HL-60 (cell line): ENCODE measurements around the gene TMEM117.

Source experiments
- DNase-seq, 2 experiments: peaks; one replicate each; pipeline ENCODE4 v3.0.0-alpha.2; 2010 to 2020; ENCODE audit warnings: low read depth in 1 of 2, low spot score in 1 of 2
- H3K27ac ChIP-seq: fragments of 250-450 bp; sonication (Bioruptor Pico); replicated peaks from 2 replicates; pipeline ENCODE4 v1.5.1; 2020; ENCODE audit warnings: mild to moderate bottlenecking, moderate library complexity
- H3K27me3 ChIP-seq: fragments of 250-450 bp; sonication (Bioruptor Pico); 2 replicates; pipeline ENCODE4 v1.5.1; 2021; ENCODE audit warnings: mild to moderate bottlenecking, moderate library complexity; ENCODE audit not compliant: insufficient read depth, poor library complexity, severe bottlenecking
- H3K4me3 ChIP-seq: replicated peaks from 2 replicates; pipeline ENCODE4 v1.5.1; 2011; ENCODE audit warnings: mild to moderate bottlenecking, control low read depth, low read length; ENCODE audit not compliant: insufficient read depth
- CTCF ChIP-seq: IDR thresholded peaks from one replicate; pipeline ENCODE4 v1.5.1; 2011; ENCODE audit warnings: low read length, control low read depth, inconsistent platforms; ENCODE audit not compliant: insufficient read depth
- GABPA ChIP-seq: IDR thresholded peaks from 2 replicates; pipeline ENCODE4 v1.6.1; 2012; ENCODE audit warnings: low read depth
- POLR2AphosphoS5 ChIP-seq: IDR thresholded peaks from 2 replicates; pipeline ENCODE4 v1.6.1; 2012; ENCODE audit warnings: low read depth
- REST ChIP-seq: IDR thresholded peaks from 2 replicates; pipeline ENCODE4 v1.6.1; 2012; ENCODE audit warnings: low read depth; ENCODE audit not compliant: insufficient replicate concordance
- SPI1 ChIP-seq: IDR thresholded peaks from 2 replicates; pipeline ENCODE4 v1.6.1; 2012; ENCODE audit warnings: low read depth, mild to moderate bottlenecking, borderline replicate concordance

Gene TMEM117

GRCh38 chr12:44347145-44347544 is 511.3 kb downstream of the TMEM117 start:
- TF ChIP-seq GABPA (no peak), SPI1 (no peak), REST (no peak), CTCF (no peak), POLR2AphosphoS5 (no peak)
- H3K27ac ChIP-seq: no peak overlapping the region
- H3K4me3 ChIP-seq: no peak overlapping the region
- DNase-seq: no peak
- no peaks in the 10 kb centered on the region for H3K27me3 ChIP-seq

GRCh38 chr12:44357494-44357893 is 521.6 kb downstream of the TMEM117 start:
- DNase-seq: no peak
- no peak overlapping the region for H3K4me3 ChIP-seq
- H3K27ac ChIP-seq: no peak overlapping the region
- TF ChIP-seq GABPA (no peak), POLR2AphosphoS5 (no peak), SPI1 (no peak), REST (no peak), CTCF (no peak)
- no peaks in the 10 kb centered on the region for H3K27me3 ChIP-seq

GRCh38 chr12:44358636-44359035 is 522.8 kb downstream of the TMEM117 start:
- TF ChIP-seq CTCF (no peak), POLR2AphosphoS5 (no peak), REST (no peak), SPI1 (no peak), GABPA (no peak)
- H3K4me3 ChIP-seq: no peak overlapping the region
- no peak overlapping the region for H3K27ac ChIP-seq
- no peak for DNase-seq
- H3K27me3 ChIP-seq: no peaks in the 10 kb centered on the region
